OCI-M1 (cell line): Measurements from ENCODE around the gene TPSG1.
"Not testable (repeated sequence)": the region's sequence is repeated elsewhere in the genome, so short reads cannot be mapped to it uniquely, and the experiment has no call there.

ENCODE experiments used
- DNase-seq: peaks from one replicate; lab custom pipeline; 2025; lab: John Stamatoyannopoulos, UW

Gene TPSG1

GRCh38 chr16:1215574-1216295 is 9.3 kb downstream of the TPSG1 start:
- DNase-seq = no peak

- DNase-seq = no peak
These were observed 10.3 kb downstream of the TPSG1 start for GRCh38 chr16:1214719-1215118.

- no peak for DNase-seq
These were observed 11.2 kb downstream of the TPSG1 start for GRCh38 chr16:1213796-1214372.

- DNase-seq = no peak
These were observed 11.8 kb downstream of the TPSG1 start for GRCh38 chr16:1213231-1213630.

- no peak for DNase-seq
These were observed 12.4 kb downstream of the TPSG1 start for GRCh38 chr16:1212616-1213194.

GRCh38 chr16:1211451-1212268 is 13.4 kb downstream of the TPSG1 start:
- no peak for DNase-seq

- no peak for DNase-seq
These were observed 14.6 kb downstream of the TPSG1 start for GRCh38 chr16:1210461-1210860.

- DNase-seq = no peak
These were observed 16.0 kb downstream of the TPSG1 start for GRCh38 chr16:1209081-1209480.

- DNase-seq = no peak
These were observed 16.7 kb downstream of the TPSG1 start for GRCh38 chr16:1208239-1208830.

- no peak for DNase-seq
These were observed 18.3 kb downstream of the TPSG1 start for GRCh38 chr16:1206786-1207185.

- DNase-seq = no peak
These were observed 18.7 kb downstream of the TPSG1 start for GRCh38 chr16:1206326-1206725.

- no peak for DNase-seq
These were observed 20.1 kb downstream of the TPSG1 start for GRCh38 chr16:1204933-1205332.

- DNase-seq = no peak
These were observed 22.8 kb downstream of the TPSG1 start for GRCh38 chr16:1202274-1202673.

GRCh38 chr16:1201444-1201843 is 23.6 kb downstream of the TPSG1 start:
- no peak for DNase-seq

GRCh38 chr16:1200014-1200627 is 24.9 kb downstream of the TPSG1 start:
- no peak for DNase-seq

GRCh38 chr16:1199347-1200013 is 25.6 kb downstream of the TPSG1 start:
- no peak for DNase-seq

- not testable (repeated sequence) for DNase-seq
These were observed 26.3 kb downstream of the TPSG1 start for GRCh38 chr16:1198671-1199346.

- DNase-seq = no peak
These were observed 26.9 kb downstream of the TPSG1 start for GRCh38 chr16:1198194-1198593.

GRCh38 chr16:1197237-1197866 is 27.7 kb downstream of the TPSG1 start:
- no peak for DNase-seq

- no peak for DNase-seq
These were observed 28.6 kb downstream of the TPSG1 start for GRCh38 chr16:1196494-1196893.

- DNase-seq = no peak
These were observed 29.7 kb downstream of the TPSG1 start for GRCh38 chr16:1195393-1195666.
